Esophagus muscularis mucosa (tissue), 4 donors: ENCODE measurements around the gene FADD. TPM values are rescaled to one million over a fixed set of nuclear protein-coding genes. Genes with fewer than 3 reads are reported as not detected.

Experiments
- DNase-seq: peaks from one replicate; pipeline ENCODE4 v3.0.0-alpha.2; 2017; ENCODE audit errors: extremely low spot score
- H3K27ac ChIP-seq, 4 donors: fragments of 200-600 bp; sonication (generic); replicated peaks in 1 of 4; 1 replicate in 3 of 4; 2 replicates in 1 of 4; pipeline ENCODE4 v1.5.1; 2016 to 2019; ENCODE audit warnings: mild to moderate bottlenecking in 1 of 4
- H3K27me3 ChIP-seq, 4 donors: fragments of 200-600 bp; sonication (generic); one replicate each; pipeline versions ENCODE4 v1.5.1 to v1.6.0; 2016 to 2019
- H3K36me3 ChIP-seq, 4 donors: fragments of 200-600 bp; sonication (generic); one replicate each; pipeline ENCODE4 v1.5.1; 2016 to 2019
- H3K4me1 ChIP-seq, 4 donors: fragments of 200-600 bp; sonication (generic); one replicate each; pipeline ENCODE4 v1.5.1; 2016 to 2019
- H3K4me3 ChIP-seq, 4 donors: fragments of 200-600 bp; sonication (generic); 1 replicate in 2 of 4; 2 replicates in 2 of 4; pipeline ENCODE4 v1.5.1; 2016 to 2019; ENCODE audit warnings: mild to moderate bottlenecking in 4 of 4, moderate library complexity in 1 of 4
- H3K9me3 ChIP-seq, 4 donors: fragments of 200-600 bp; sonication (generic); 1 replicate in 3 of 4; 2 replicates in 1 of 4; pipeline ENCODE4 v1.5.1; 2016 to 2019
- EP300 ChIP-seq: sonication (generic); formaldehyde crosslinking; IDR thresholded peaks from one replicate; pipeline ENCODE4 v1.6.1; 2017; ENCODE audit warnings: antibody characterized with exemption
- POLR2A ChIP-seq: fragments of 450-650 bp; IDR thresholded peaks from one replicate; pipeline ENCODE4 v1.6.1; 2017; ENCODE audit warnings: antibody characterized with exemption, moderate library complexity, mild to moderate bottlenecking, low read depth
- POLR2AphosphoS5 ChIP-seq, 2 donors: sonication (generic); formaldehyde crosslinking; IDR thresholded peaks; one replicate each; pipeline ENCODE4 v1.6.1; 2017; ENCODE audit warnings: antibody characterized with exemption in 2 of 2
- WGBS: methylation state at CpG from one replicate; pipeline ENCODE4 v1.1.5; 2018; 5-methylcytosine and 5-hydroxymethylcytosine counted together
- intact Hi-C: fragments of 100-400 bp; cut with DNase I; formaldehyde crosslinking; loops from one replicate; pipeline ENCODE4 v1.15.1; 2023
- total RNA-seq, 4 donors: library from RNA; depleted of rRNA; stranded (reverse); fragments of >200 nt; gene quantifications; one replicate each; pipeline versions ENCODE4 v1.1.0 to v1.2.1, GENCODE V29; 2016
- TF ChIP-seq, protein P1 (sequence below), 3 experiments: fragments of 200-600 bp in 2 of 3; fragments of 450-650 bp in 1 of 3; sonication (generic) in 2 of 3; IDR thresholded peaks; one replicate each; pipeline ENCODE4 v1.5.1; 2017 to 2019; ENCODE audit warnings: antibody characterized with exemption in 3 of 3, mild to moderate bottlenecking in 2 of 3, moderate library complexity in 1 of 3

FADD gene
- total RNA-seq, 4 donors from 2014 or later, result 14.5 to 33.3 (median 21.5) TPM

DNA sequence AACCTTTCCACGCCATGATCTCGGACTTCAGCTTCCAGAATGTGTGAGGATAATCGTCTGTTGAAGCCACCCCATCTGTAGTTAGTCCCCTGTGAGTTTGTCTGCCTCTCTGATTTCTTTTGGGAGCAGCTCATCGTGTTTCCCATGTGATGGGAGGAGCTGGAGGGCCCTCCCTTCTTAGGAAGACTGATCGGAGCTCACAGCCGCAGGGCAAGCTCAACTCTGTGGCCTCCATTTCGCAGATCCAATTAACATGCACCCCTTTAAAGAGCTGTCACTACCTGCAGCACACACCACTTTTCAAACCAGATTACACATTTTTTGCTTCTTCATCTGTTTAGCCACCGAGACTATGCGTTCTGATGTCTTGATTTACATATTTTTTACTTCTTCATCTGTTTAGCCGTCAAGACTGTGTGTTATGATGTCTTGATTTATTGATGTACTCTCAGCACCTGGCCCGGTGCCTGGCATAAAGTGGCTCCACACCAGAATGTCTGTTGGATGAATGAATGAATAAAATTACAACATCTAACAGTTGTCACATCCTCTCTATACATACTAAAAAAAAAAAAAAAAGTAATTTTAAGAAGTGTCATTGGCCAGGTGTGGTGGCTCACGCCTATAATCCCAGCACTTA lies 52.5 kb downstream of the FADD start:
- DNase-seq, result no peak
- Histone ChIP-seq H3K9me3 (no peaks in the 10 kb centered on the region), H3K27me3 (no peaks in the 10 kb centered on the region), H3K36me3 (no peaks in the 10 kb centered on the region), H3K4me1 (peaks cover 0 to 7% (median 0%) of the 10 kb centered on the region in 4 donors), H3K4me3 (no peak overlapping the region), H3K27ac (no peak overlapping the region)
- TF ChIP-seq, protein P1, sequence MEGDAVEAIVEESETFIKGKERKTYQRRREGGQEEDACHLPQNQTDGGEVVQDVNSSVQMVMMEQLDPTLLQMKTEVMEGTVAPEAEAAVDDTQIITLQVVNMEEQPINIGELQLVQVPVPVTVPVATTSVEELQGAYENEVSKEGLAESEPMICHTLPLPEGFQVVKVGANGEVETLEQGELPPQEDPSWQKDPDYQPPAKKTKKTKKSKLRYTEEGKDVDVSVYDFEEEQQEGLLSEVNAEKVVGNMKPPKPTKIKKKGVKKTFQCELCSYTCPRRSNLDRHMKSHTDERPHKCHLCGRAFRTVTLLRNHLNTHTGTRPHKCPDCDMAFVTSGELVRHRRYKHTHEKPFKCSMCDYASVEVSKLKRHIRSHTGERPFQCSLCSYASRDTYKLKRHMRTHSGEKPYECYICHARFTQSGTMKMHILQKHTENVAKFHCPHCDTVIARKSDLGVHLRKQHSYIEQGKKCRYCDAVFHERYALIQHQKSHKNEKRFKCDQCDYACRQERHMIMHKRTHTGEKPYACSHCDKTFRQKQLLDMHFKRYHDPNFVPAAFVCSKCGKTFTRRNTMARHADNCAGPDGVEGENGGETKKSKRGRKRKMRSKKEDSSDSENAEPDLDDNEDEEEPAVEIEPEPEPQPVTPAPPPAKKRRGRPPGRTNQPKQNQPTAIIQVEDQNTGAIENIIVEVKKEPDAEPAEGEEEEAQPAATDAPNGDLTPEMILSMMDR (IDR thresholded peaks at IDR 0.05), result no peak
- no peak for TF ChIP-seq EP300
- no peak for TF ChIP-seq POLR2AphosphoS5 (IDR thresholded peaks at IDR 0.05)
- no peak for TF ChIP-seq POLR2A
- intact Hi-C loops, result no loop called here
- 44% methylated on average over 12 of the region's 12 CpGs for WGBS

Other genes starting within 250 kb of the FADD start
- gene ANO1, start 125.0 kb upstream of the FADD start, total RNA-seq, result 100 to 1,000 TPM in 1 of 4 donors, 10 to 100 TPM in 3; 25.3 to 107 (median 48.8) TPM
- gene PPFIA1, start 67.4 kb downstream of the FADD start, total RNA-seq, result 10 to 100 TPM; 46.3 to 51.5 (median 47.2) TPM
- gene CTTN, start 195.2 kb downstream of the FADD start, total RNA-seq, result 100 to 1,000 TPM; 111 to 164 (median 146) TPM